Measurements from ENCODE around the gene SLC35E2B. TPM values are rescaled to one million over a fixed set of nuclear protein-coding genes. Genes with fewer than 3 reads are reported as not detected.

SLC35E2B gene
- total RNA-seq, 3 donors from 2014 or later, result 32.4 to 75.2 (median 73.8) TPM

DNA sequence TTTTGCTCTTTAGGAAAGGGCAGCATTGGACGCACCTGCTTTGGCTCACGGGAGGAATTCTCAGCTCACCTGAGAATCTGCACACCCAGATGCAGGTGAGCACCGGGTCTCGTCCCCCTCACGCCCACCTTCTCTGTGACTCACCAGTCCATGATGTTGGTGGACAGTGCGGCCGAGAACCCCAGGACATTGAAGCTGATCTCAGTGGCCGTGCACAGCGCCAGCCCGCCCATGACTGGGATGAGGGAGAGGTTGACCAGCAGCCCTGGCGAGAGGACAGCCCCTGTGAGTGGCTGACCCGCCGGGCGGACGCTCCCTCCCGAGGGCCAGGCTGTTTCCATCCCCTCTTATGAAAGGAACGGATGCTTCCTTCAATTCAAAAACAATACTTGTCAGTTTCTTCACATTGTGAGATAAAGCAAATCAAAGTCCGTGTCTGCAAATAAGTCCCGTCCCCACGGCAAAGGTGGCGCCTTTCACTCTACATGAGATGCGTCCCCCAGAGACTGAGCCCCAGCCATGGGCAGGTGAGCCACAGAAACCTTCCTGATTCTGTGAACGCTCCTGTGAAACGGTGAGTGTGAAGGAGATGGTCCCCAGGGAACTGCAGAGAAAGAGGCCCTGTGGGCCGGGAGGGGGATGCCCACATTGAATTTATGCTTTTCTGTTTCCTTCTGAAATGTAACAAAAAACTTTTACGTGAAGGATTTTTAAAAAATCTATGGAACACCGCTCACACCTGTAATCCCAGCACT is 21.1 kb downstream of the SLC35E2B start:
- DNase-seq (peak in 1 of 3 donors; percentile 42), ATAC-seq (no peak)
- H3K4me1 ChIP-seq (ENCODE audit: low read depth), result no peaks in the 10 kb centered on the region
- no peaks in the 10 kb centered on the region for H3K36me3 ChIP-seq (ENCODE audit: low read depth)
- no peaks in the 10 kb centered on the region for H3K9me3 ChIP-seq
- no peak overlapping the region for H3K4me3 ChIP-seq
- intact Hi-C loops (cut with DNase I, micrococcal nuclease), result no loop called here
- TF ChIP-seq CTCF (IDR thresholded peaks at IDR 0.05), result no peak

- no peaks in the 10 kb centered on the region for H3K4me1 ChIP-seq (ENCODE audit: low read depth)
- intact Hi-C loops (cut with DNase I, micrococcal nuclease), result no loop called here
- no peak for TF ChIP-seq CTCF (IDR thresholded peaks at IDR 0.05)
- no peak overlapping the region for H3K4me3 ChIP-seq
- ATAC-seq (no peak), DNase-seq (peak in 2 of 3 donors; percentile 19 to 39)
- H3K36me3 ChIP-seq (ENCODE audit: low read depth), result no peaks in the 10 kb centered on the region
- no peaks in the 10 kb centered on the region for H3K9me3 ChIP-seq
These were observed 21.7 kb downstream of the SLC35E2B start for GRCh38 chr1:1670866-1671265.

DNA sequence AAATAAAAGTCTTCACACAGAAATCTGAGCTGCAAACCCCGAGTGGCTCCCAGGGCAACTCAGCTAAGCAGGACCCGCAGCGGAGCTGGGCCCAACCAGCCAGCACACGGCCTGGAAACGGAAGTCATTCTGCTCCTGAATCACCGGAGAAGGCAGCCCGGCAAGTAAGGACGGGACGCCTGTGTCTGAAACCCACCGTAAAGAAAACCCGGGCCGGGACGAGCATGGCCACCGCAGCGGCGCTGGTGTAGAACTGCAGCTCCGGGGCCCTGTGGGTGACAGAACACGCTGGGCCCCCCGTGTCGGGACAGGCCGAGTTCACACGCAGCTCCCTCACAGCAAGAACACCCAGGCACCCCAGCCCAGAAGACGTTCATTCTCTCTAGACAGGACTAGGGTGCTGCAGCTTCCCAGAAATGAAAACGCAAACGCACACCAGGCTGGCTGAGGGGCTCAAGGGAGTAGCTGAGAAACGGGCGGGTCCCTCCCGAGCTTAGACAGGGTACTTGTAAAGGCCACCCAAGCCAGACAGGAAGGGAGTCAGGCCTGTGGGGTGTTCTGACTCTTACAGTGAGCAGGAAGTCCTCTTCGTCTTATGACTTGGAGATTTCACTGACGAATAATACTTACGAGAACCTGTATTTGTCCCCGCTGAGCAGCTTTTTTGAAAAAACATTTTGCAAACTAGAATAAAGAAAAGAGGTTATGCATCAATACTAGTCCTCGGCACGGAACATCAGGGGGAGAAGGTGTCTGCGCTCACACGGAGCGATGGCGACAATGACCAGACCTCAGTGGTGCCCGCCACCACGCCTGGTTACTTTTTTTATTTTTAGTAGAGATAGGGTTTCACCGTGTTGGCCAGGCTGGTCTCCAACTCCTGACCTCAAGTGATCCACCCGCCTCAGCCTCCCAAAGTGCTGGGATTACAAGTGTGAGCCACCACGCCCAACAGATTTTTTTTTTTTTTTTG is 22.8 kb downstream of the SLC35E2B start:
- no peak overlapping the region for H3K4me3 ChIP-seq
- ATAC-seq, result no peak
- no peaks in the 10 kb centered on the region for H3K4me1 ChIP-seq (ENCODE audit: low read depth)
- intact Hi-C loops (cut with DNase I, micrococcal nuclease), result no loop called here
- H3K36me3 ChIP-seq (ENCODE audit: low read depth), result no peaks in the 10 kb centered on the region
- no peak for TF ChIP-seq CTCF (IDR thresholded peaks at IDR 0.05)
- DNase-seq, result peak in 2 of 3 donors; percentile 18 to 41
- H3K9me3 ChIP-seq, result no peaks in the 10 kb centered on the region

GRCh38 chr1:1666526-1666925 is 26.1 kb downstream of the SLC35E2B start:
- intact Hi-C loops (cut with DNase I, micrococcal nuclease), result no loop called here
- ATAC-seq (no peak), DNase-seq (peak in 2 of 3 donors; percentile 22 to 44)
- TF ChIP-seq CTCF (IDR thresholded peaks at IDR 0.05), result no peak
- H3K9me3 ChIP-seq, result no peaks in the 10 kb centered on the region
- peaks cover 6% of the 10 kb centered on the region for H3K4me1 ChIP-seq (ENCODE audit: low read depth)
- H3K4me3 ChIP-seq, result no peak overlapping the region
- no peaks in the 10 kb centered on the region for H3K36me3 ChIP-seq (ENCODE audit: low read depth)

DNA sequence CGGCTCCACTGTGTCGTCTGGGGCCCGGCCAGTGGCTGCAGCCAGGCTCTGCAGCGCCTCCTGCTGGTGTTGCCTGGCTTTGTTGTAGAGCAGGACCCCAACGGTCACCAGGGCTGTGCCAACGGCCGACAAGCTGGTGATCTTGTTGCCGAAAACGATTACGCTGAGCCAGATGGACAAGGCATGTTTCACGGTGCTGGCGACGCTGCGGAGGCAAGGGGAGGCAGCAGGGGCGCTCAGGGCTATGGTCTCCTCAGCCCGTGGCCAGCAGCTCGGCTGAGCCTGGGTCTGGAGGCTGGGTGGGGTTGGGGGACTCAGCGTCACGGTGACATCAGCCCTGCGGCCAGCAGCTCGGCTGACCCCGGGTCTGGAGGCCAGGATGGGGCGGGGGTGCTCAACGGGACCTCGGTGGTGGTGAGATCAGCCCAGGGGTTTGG is 26.8 kb downstream of the SLC35E2B start:
- no peak overlapping the region for H3K4me3 ChIP-seq
- peak; percentile 15 for TF ChIP-seq CTCF (IDR thresholded peaks at IDR 0.05)
- H3K4me1 ChIP-seq (ENCODE audit: low read depth), result peaks cover 6% of the 10 kb centered on the region
- peak in 2 of 3 donors; percentile 52 to 53 for DNase-seq
- no peaks in the 10 kb centered on the region for H3K9me3 ChIP-seq
- intact Hi-C loops (cut with DNase I, micrococcal nuclease), result no loop called here
- H3K36me3 ChIP-seq (ENCODE audit: low read depth), result no peaks in the 10 kb centered on the region
- peak; percentile 52 for ATAC-seq

All from mucosa of descending colon (tissue), 3 donors.